ENCODE data around the gene GRIK5. TPM values are rescaled to one million over a fixed set of nuclear protein-coding genes. Genes with fewer than 3 reads are reported as not detected.
"Not testable (repeated sequence)": the region's sequence is repeated elsewhere in the genome, so short reads cannot be mapped to it uniquely, and the experiment has no call there.

Gene GRIK5
- total RNA-seq, 1 donor from 2014 or later = 3.8 TPM

DNA sequence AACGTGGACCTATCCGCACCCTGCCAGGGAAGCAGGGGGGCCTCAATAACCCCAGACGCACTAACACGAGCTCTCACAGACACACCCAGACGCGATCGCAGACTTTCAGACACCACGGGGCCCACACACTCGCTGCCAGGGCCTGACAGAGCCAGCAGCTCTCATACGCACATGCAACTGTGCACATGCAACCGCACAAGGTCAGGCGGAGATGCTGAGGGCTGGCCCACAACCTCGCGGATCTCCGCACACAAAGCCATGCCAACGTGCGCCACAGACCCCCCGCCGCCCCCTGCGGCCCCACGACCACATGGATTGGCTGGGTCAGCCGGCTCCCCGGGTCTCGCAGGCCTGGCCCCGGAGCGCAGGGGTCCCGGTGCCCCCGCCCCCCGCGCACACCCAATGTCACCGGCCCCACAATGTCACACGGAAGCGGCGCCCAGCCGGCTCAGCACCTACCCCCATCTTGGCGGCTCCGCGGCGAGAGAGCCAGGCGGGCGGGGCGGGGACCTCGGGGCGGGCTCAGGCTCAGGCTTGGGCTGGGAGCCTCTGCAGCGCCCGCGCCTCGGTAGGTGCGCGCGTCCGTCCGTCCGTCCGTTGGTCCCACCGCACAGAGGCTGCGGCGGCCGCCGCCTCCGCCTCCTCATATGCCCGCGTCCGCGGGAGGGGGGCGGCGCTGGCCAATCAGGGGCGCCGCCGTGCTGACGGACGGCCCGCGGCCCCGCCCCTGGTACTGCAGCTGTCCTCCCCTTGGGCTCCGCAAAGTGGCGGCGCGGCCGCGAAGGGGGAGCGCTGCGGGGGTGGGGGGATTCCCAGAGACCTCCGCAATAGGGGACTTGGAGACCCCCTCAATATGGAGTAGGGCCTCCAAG lies 76.2 kb downstream of the GRIK5 start, which contains the start of gene ATP1A3:
TSS of gene ATP1A3 (minus strand) at position 619 of the 872 bp plus-strand sequence. CDS start at position 465, 154 bp downstream.
- TF ChIP-seq, protein P1, sequence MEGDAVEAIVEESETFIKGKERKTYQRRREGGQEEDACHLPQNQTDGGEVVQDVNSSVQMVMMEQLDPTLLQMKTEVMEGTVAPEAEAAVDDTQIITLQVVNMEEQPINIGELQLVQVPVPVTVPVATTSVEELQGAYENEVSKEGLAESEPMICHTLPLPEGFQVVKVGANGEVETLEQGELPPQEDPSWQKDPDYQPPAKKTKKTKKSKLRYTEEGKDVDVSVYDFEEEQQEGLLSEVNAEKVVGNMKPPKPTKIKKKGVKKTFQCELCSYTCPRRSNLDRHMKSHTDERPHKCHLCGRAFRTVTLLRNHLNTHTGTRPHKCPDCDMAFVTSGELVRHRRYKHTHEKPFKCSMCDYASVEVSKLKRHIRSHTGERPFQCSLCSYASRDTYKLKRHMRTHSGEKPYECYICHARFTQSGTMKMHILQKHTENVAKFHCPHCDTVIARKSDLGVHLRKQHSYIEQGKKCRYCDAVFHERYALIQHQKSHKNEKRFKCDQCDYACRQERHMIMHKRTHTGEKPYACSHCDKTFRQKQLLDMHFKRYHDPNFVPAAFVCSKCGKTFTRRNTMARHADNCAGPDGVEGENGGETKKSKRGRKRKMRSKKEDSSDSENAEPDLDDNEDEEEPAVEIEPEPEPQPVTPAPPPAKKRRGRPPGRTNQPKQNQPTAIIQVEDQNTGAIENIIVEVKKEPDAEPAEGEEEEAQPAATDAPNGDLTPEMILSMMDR (conservative IDR thresholded peaks at IDR 0.05) = no peak
- Mint-ChIP-seq H3K4me1 (peaks cover 40% of the 10 kb centered on the region), H3K4me3 (peak within 1 kb of the TSS; percentile 82), H3K36me3 (ENCODE audit: low read depth) (no peaks in the 10 kb centered on the region), H3K27me3 (ENCODE audit: low read depth) (peaks cover 54% of the 10 kb centered on the region), H3K27ac (ENCODE audit: unreplicated experiment) (no peak within 1 kb of the TSS), H3K9me3 (no peaks in the 10 kb centered on the region)
- DNase-seq (ENCODE audit: low read depth, low spot score) = peak; percentile 51

- DNase-seq (ENCODE audit: low read depth, low spot score); H3K27ac Mint-ChIP-seq (ENCODE audit: unreplicated experiment); H3K36me3 Mint-ChIP-seq (ENCODE audit: low read depth); H3K9me3 Mint-ChIP-seq: not testable (repeated sequence)
- Mint-ChIP-seq H3K27me3 (ENCODE audit: low read depth) (peaks cover 39% of the 10 kb centered on the region), H3K4me3 (peak overlapping the region; percentile 23), H3K4me1 (peaks cover 31% of the 10 kb centered on the region)
Observed at GRCh38 chr19:41991925-41992569, 78.0 kb downstream of the GRIK5 start.

DNA sequence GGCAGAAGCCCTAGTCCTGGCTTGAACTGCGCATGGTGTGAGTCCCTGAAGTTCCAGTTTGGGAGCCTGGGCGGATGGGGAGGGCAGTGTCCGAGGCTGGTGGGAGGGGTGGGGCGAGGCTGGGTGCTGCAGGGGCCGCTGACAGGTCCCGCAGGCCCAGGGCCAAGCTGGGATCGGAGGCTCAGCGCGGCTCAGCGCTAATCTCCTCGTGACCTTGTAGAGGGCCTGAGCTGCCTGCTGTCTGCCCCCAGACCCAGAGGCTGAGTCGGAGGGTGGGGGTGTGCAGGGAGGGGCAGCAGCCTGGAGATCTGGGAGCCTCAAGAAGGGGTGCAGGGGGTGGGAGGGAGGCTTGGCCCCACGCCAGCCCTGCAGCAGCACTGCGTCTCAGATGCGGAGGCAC lies 79.0 kb downstream of the GRIK5 start:
- H3K36me3 Mint-ChIP-seq (ENCODE audit: low read depth) = no peaks in the 10 kb centered on the region
- peaks cover 29% of the 10 kb centered on the region for H3K27me3 Mint-ChIP-seq (ENCODE audit: low read depth)
- H3K9me3 Mint-ChIP-seq = no peaks in the 10 kb centered on the region
- no peak for DNase-seq (ENCODE audit: low read depth, low spot score)
- H3K4me3 Mint-ChIP-seq = no peak overlapping the region
- no peak overlapping the region for H3K27ac Mint-ChIP-seq (ENCODE audit: unreplicated experiment)
- peaks cover 24% of the 10 kb centered on the region for H3K4me1 Mint-ChIP-seq
- TF ChIP-seq, protein P1 (conservative IDR thresholded peaks at IDR 0.05) = no peak

GRCh38 chr19:41990615-41991014 lies 79.4 kb downstream of the GRIK5 start:
- Mint-ChIP-seq H3K36me3 (ENCODE audit: low read depth) (no peaks in the 10 kb centered on the region), H3K27me3 (ENCODE audit: low read depth) (peaks cover 25% of the 10 kb centered on the region), H3K4me3 (no peak overlapping the region), H3K9me3 (no peaks in the 10 kb centered on the region), H3K27ac (ENCODE audit: unreplicated experiment) (no peak overlapping the region), H3K4me1 (peaks cover 20% of the 10 kb centered on the region)
- DNase-seq (ENCODE audit: low read depth, low spot score) = no peak
- TF ChIP-seq, protein P1 (conservative IDR thresholded peaks at IDR 0.05) = no peak

DNA sequence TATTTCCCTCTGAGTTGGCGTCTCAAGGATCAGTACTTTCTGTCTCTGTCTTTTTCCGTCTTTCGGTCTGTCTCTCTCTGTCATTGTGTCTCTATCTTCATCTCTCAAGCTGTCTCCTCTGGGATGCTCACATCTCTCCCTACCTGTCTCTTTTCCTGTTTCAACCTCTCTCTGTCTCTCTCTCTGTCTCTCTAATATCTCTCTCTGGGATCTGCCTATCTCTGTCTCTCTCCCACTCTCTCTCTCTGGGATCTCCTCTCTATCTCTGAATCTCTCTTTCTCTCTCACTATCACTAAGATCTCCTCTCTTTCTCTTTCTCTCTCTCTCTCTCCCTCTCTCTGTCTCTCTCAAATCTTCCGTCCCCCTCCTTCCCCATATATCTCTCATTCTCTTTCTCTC lies 80.0 kb downstream of the GRIK5 start:
- TF ChIP-seq, protein P1 (conservative IDR thresholded peaks at IDR 0.05) = no peak
- H3K4me1 Mint-ChIP-seq = peaks cover 14% of the 10 kb centered on the region
- no peak overlapping the region for H3K4me3 Mint-ChIP-seq
- H3K27ac Mint-ChIP-seq (ENCODE audit: unreplicated experiment) = no peak overlapping the region
- H3K36me3 Mint-ChIP-seq (ENCODE audit: low read depth) = no peaks in the 10 kb centered on the region
- no peaks in the 10 kb centered on the region for H3K9me3 Mint-ChIP-seq
- no peak for DNase-seq (ENCODE audit: low read depth, low spot score)
- peaks cover 19% of the 10 kb centered on the region for H3K27me3 Mint-ChIP-seq (ENCODE audit: low read depth)

DNA sequence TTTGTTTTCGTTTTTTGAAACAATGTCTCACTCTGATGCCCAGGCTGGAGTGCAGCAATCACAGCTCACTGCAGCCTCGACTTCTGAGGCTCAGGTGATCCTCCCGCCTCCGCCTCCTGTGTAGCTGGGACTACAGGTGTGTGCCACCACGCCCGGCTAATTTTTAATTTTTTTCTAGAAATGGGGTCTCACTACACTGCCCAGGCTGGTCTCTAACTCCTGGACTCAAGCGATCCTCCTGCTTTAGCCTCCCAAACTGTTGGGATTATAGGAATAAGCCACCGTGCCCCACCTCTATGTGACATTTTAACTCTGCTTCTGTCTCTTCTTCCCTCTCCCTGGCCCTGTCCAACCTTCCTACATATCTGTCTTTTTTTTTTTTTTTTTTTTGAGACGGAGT lies 81.1 kb downstream of the GRIK5 start:
- peaks cover 13% of the 10 kb centered on the region for H3K27me3 Mint-ChIP-seq (ENCODE audit: low read depth)
- no peak overlapping the region for H3K27ac Mint-ChIP-seq (ENCODE audit: unreplicated experiment)
- DNase-seq (ENCODE audit: low read depth, low spot score) = no peak
- no peak overlapping the region for H3K4me3 Mint-ChIP-seq
- no peaks in the 10 kb centered on the region for H3K36me3 Mint-ChIP-seq (ENCODE audit: low read depth)
- TF ChIP-seq, protein P1 (conservative IDR thresholded peaks at IDR 0.05) = no peak
- H3K9me3 Mint-ChIP-seq = no peaks in the 10 kb centered on the region
- peaks cover 10% of the 10 kb centered on the region for H3K4me1 Mint-ChIP-seq

Data from neural crest cell (in vitro differentiated cells).